DOHH2 (cell line): Measurements from ENCODE around the gene CKMT2.

ENCODE experiments used
- H3F3A ChIP-seq: fragments of 200-600 bp; sonication (generic), shearing (Covaris generic); 2 replicates; pipeline ENCODE4 v1.6.0; 2016; ENCODE audit warnings: antibody characterized with exemption, mild to moderate bottlenecking; ENCODE audit not compliant: control insufficient read depth, insufficient read depth
- H3K27ac ChIP-seq: fragments of 200-600 bp; sonication (generic); 2 replicates; pipeline ENCODE4 v1.5.1; 2014; ENCODE audit warnings: low read depth, mild to moderate bottlenecking, low read length, moderate library complexity
- H3K27me3 ChIP-seq: fragments of 200-600 bp; sonication (generic); 2 replicates; pipeline ENCODE4 v1.6.1; 2014; ENCODE audit warnings: mild to moderate bottlenecking, low read length, mixed read lengths; ENCODE audit not compliant: control insufficient read depth
- H3K36me3 ChIP-seq: fragments of 200-600 bp; sonication (generic); 2 replicates; pipeline ENCODE4 v1.6.1; 2014; ENCODE audit warnings: mild to moderate bottlenecking, low read length, moderate library complexity, mixed read lengths; ENCODE audit not compliant: control insufficient read depth
- H3K4me1 ChIP-seq: fragments of 200-600 bp; sonication (generic); 2 replicates; pipeline ENCODE4 v1.6.1; 2014; ENCODE audit warnings: mild to moderate bottlenecking, low read length, mixed read lengths; ENCODE audit not compliant: control insufficient read depth
- H3K4me2 ChIP-seq: fragments of 200-600 bp; sonication (generic); 2 replicates; pipeline ENCODE4 v1.6.0; 2014; ENCODE audit warnings: mild to moderate bottlenecking, low read length, moderate library complexity
- H3K4me3 ChIP-seq: fragments of 200-600 bp; sonication (generic); 2 replicates; pipeline ENCODE4 v1.5.1; 2014; ENCODE audit warnings: mild to moderate bottlenecking, low read length, mixed read lengths
- H3K79me2 ChIP-seq: fragments of 200-600 bp; sonication (generic); 2 replicates; pipeline ENCODE4 v1.6.1; 2014; ENCODE audit warnings: mild to moderate bottlenecking, low read length, mixed read lengths; ENCODE audit not compliant: control insufficient read depth
- H3K9me2 ChIP-seq: fragments of 200-600 bp; sonication (generic); replicated peaks from 2 replicates; pipeline ENCODE4 v1.6.1; 2014; ENCODE audit warnings: mild to moderate bottlenecking, low read length, mixed read lengths; ENCODE audit not compliant: control insufficient read depth
- H3K9me3 ChIP-seq: fragments of 200-600 bp; sonication (generic); 2 replicates; pipeline ENCODE4 v1.6.1; 2014; ENCODE audit warnings: antibody characterized with exemption, low read length, mixed read lengths; ENCODE audit not compliant: control insufficient read depth, insufficient read depth
- H4K20me1 ChIP-seq: fragments of 200-600 bp; sonication (generic); 2 replicates; pipeline ENCODE4 v1.6.0; 2014; ENCODE audit warnings: low read depth, mild to moderate bottlenecking, antibody characterized with exemption, low read length, moderate library complexity; ENCODE audit not compliant: control insufficient read depth, insufficient read depth
- CTCF ChIP-seq: fragments of 200-600 bp; sonication (generic); IDR thresholded peaks from one replicate; pipeline ENCODE4 v1.5.1; 2014; ENCODE audit warnings: antibody characterized with exemption, mild to moderate bottlenecking, low read depth, low read length; ENCODE audit not compliant: poor library complexity, severe bottlenecking
- EZH2phosphoT487 ChIP-seq: fragments of 200-600 bp; sonication (generic); IDR thresholded peaks from 2 replicates; pipeline ENCODE4 v1.6.1; 2017; ENCODE audit warnings: borderline replicate concordance, mild to moderate bottlenecking, antibody characterized with exemption, low read length, moderate library complexity, mixed read lengths

The CKMT2 gene

GRCh38 chr5:81302596-81302995, 69.5 kb downstream of the CKMT2 start:
- H3K9me2 ChIP-seq: no peaks in the 10 kb centered on the region
- no peak overlapping the region for H3K27ac ChIP-seq
- no peaks in the 10 kb centered on the region; the same call in 1 of the 2 replicates for H3F3A ChIP-seq
- peaks cover 19% of the 10 kb centered on the region for H3K36me3 ChIP-seq
- no peaks in the 10 kb centered on the region for H4K20me1 ChIP-seq
- H3K4me1 ChIP-seq: peaks cover 30% of the 10 kb centered on the region
- peaks cover 56% of the 10 kb centered on the region for H3K79me2 ChIP-seq
- H3K27me3 ChIP-seq: no peaks in the 10 kb centered on the region
- H3K9me3 ChIP-seq: no peaks in the 10 kb centered on the region
- H3K4me2 ChIP-seq: peak overlapping the region; percentile 71
- H3K4me3 ChIP-seq: peak overlapping the region; percentile 96
- no peak for TF ChIP-seq CTCF
- no peak for TF ChIP-seq EZH2phosphoT487

DNA sequence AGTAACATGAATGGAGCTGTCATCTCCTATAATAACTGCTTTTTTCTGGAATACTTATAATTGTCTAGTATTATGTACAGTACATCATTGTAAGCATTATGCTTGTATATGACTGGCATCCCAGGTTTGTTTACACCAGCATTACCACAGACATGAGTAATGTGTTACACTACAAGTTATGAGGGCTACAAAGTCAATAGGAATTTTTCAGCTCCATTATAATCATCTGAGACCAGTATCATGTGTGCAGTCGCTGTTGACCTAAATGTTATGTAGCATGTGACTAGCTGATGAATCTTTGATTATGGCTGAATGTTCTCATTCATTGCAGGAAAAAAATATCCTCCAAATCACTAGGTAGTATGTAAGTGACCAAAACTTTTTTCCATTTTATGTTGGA, 70.4 kb downstream of the CKMT2 start:
- H3F3A ChIP-seq: no peaks in the 10 kb centered on the region; the same call in 1 of the 2 replicates
- H3K9me3 ChIP-seq: no peaks in the 10 kb centered on the region
- peaks cover 26% of the 10 kb centered on the region for H3K4me1 ChIP-seq
- no peak overlapping the region for H3K4me3 ChIP-seq
- H3K9me2 ChIP-seq: no peaks in the 10 kb centered on the region
- H4K20me1 ChIP-seq: no peaks in the 10 kb centered on the region
- TF ChIP-seq EZH2phosphoT487 (no peak), CTCF (no peak)
- H3K36me3 ChIP-seq: peaks cover 18% of the 10 kb centered on the region
- H3K4me2 ChIP-seq: no peak overlapping the region
- H3K27me3 ChIP-seq: no peaks in the 10 kb centered on the region
- H3K79me2 ChIP-seq: peaks cover 48% of the 10 kb centered on the region
- no peak overlapping the region for H3K27ac ChIP-seq

DNA sequence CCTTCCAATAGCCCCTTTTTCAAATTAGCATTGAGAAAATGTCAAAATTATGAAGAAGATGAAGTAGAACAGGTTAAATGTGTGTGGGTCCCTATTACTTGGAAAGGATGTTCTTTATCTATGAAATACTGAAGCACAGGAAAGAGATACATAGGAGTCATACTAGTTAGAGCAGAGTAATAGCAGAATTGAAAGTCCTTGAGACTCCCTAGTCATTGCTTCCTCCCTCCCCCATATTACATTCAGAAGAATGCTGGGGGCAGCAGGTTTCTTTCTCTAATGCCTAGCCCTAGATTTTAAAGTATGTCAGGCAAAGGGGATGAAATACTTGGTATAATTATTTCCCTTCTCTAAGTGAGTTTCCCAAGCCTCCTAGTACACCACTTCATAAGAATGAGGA, 72.7 kb downstream of the CKMT2 start:
- Histone ChIP-seq H3K9me3 (no peaks in the 10 kb centered on the region), H3F3A (no peaks in the 10 kb centered on the region), H4K20me1 (no peaks in the 10 kb centered on the region), H3K36me3 (peaks cover 27% of the 10 kb centered on the region), H3K4me3 (no peak overlapping the region), H3K27ac (no peak overlapping the region), H3K9me2 (no peaks in the 10 kb centered on the region), H3K4me2 (no peak overlapping the region), H3K4me1 (peaks cover 6% of the 10 kb centered on the region), H3K79me2 (peaks cover 26% of the 10 kb centered on the region), H3K27me3 (no peaks in the 10 kb centered on the region)
- TF ChIP-seq CTCF (no peak), EZH2phosphoT487 (no peak)
